ENCODE results near the gene PAPLN.

DNA sequence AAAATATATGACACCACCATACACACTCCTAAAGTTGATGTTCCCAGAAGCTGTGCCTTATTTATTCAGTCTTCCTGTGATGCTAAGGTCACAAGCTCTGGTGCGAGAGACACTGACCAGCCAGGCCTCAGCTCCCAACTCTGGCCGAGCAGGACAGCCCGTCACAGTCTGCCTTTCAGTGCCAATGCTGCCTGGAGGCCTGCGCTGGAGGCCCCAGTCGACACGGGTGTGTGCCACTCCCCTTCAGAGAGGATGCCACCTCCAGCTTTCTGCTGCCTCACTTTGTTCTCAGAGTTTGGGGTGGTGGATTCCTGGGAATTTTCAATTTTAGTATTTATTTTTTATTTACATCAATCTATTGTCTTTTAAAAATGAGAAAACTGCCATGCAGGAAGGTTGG lies 7.3 kb upstream of the PAPLN start:
- TF ChIP-seq POLR2AphosphoS5 (IDR thresholded peaks at IDR 0.05; ENCODE audit: low read depth, low read length) (no peak), TAF1 (IDR thresholded peaks at IDR 0.05; ENCODE audit: borderline replicate concordance, low read depth, low read length) (no peak), POLR2A (IDR thresholded peaks at IDR 0.05; ENCODE audit: low read depth, low read length) (no peak)

Measured in GM12892 (cell line).